ENCODE results near the gene ALKBH8.

The ALKBH8 gene

GRCh38 chr11:107565219-107565937, at the start of gene ALKBH8 (continued):
- TF ChIP-seq ZNF184 (tag by site-specific recombination; IDR thresholded peaks at IDR 0.05) = no peak
- no peak for TF ChIP-seq ZNF248 (tag by site-specific recombination; IDR thresholded peaks at IDR 0.05)
- TF ChIP-seq ZNF558 (tag by site-specific recombination; IDR thresholded peaks at IDR 0.05) = no peak
- no peak for TF ChIP-seq ZNF530 (tag by site-specific recombination; IDR thresholded peaks at IDR 0.05; ENCODE audit: low read depth)
- TF ChIP-seq SCRT1 (tag by site-specific recombination; IDR thresholded peaks at IDR 0.05; ENCODE audit: borderline replicate concordance) = no peak
- peak; percentile 79; the same call in 1 of the 2 replicates for TF ChIP-seq ZNF501 (tag by site-specific recombination; IDR thresholded peaks at IDR 0.05)
- TF ChIP-seq ZNF155 (tag by site-specific recombination; IDR thresholded peaks at IDR 0.05) = no peak
- TF ChIP-seq ZNF426 (tag by site-specific recombination; IDR thresholded peaks at IDR 0.05) = no peak
- TF ChIP-seq, protein P1, sequence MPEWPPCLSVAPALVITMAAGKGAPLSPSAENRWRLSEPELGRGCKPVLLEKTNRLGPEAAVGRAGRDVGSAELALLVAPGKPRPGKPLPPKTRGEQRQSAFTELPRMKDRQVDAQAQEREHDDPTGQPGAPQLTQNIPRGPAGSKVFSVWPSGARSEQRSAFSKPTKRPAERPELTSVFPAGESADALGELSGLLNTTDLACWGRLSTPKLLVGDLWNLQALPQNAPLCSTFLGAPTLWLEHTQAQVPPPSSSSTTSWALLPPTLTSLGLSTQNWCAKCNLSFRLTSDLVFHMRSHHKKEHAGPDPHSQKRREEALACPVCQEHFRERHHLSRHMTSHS (tag by site-specific recombination; IDR thresholded peaks at IDR 0.05) = no peak
- 0 out of 2 replicates have a peak, but pooled peaks have one; percentile 18 for TF ChIP-seq ZFP69B (tag by site-specific recombination; IDR thresholded peaks at IDR 0.05)
- no peak for TF ChIP-seq ZSCAN18 (tag by site-specific recombination; IDR thresholded peaks at IDR 0.05)
- no peak for TF ChIP-seq ZNF660 (tag by site-specific recombination; IDR thresholded peaks at IDR 0.05)
- TF ChIP-seq ZNF341 (tag by site-specific recombination; IDR thresholded peaks at IDR 0.05; ENCODE audit: low read depth) = no peak
- TF ChIP-seq ZNF510 (tag by site-specific recombination; IDR thresholded peaks at IDR 0.05; ENCODE audit: insufficient replicate concordance) = no peak
- TF ChIP-seq, protein P2, sequence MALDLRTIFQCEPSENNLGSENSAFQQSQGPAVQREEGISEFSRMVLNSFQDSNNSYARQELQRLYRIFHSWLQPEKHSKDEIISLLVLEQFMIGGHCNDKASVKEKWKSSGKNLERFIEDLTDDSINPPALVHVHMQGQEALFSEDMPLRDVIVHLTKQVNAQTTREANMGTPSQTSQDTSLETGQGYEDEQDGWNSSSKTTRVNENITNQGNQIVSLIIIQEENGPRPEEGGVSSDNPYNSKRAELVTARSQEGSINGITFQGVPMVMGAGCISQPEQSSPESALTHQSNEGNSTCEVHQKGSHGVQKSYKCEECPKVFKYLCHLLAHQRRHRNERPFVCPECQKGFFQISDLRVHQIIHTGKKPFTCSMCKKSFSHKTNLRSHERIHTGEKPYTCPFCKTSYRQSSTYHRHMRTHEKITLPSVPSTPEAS (tag by site-specific recombination; IDR thresholded peaks at IDR 0.05) = no peak
- TF ChIP-seq ZNF561 (tag by site-specific recombination; IDR thresholded peaks at IDR 0.05; ENCODE audit: borderline replicate concordance) = 0 out of 2 replicates have a peak, but pooled peaks have one; percentile 36
- no peak for TF ChIP-seq PRDM6 (tag by site-specific recombination; IDR thresholded peaks at IDR 0.05)
- TF ChIP-seq ZNF639 (tag by site-specific recombination; IDR thresholded peaks at IDR 0.05) = peak; percentile 59
- TF ChIP-seq, protein P3, sequence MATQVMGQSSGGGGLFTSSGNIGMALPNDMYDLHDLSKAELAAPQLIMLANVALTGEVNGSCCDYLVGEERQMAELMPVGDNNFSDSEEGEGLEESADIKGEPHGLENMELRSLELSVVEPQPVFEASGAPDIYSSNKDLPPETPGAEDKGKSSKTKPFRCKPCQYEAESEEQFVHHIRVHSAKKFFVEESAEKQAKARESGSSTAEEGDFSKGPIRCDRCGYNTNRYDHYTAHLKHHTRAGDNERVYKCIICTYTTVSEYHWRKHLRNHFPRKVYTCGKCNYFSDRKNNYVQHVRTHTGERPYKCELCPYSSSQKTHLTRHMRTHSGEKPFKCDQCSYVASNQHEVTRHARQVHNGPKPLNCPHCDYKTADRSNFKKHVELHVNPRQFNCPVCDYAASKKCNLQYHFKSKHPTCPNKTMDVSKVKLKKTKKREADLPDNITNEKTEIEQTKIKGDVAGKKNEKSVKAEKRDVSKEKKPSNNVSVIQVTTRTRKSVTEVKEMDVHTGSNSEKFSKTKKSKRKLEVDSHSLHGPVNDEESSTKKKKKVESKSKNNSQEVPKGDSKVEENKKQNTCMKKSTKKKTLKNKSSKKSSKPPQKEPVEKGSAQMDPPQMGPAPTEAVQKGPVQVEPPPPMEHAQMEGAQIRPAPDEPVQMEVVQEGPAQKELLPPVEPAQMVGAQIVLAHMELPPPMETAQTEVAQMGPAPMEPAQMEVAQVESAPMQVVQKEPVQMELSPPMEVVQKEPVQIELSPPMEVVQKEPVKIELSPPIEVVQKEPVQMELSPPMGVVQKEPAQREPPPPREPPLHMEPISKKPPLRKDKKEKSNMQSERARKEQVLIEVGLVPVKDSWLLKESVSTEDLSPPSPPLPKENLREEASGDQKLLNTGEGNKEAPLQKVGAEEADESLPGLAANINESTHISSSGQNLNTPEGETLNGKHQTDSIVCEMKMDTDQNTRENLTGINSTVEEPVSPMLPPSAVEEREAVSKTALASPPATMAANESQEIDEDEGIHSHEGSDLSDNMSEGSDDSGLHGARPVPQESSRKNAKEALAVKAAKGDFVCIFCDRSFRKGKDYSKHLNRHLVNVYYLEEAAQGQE (tag by site-specific recombination; IDR thresholded peaks at IDR 0.05) = no peak
- peak; percentile 21; the same call in 1 of the 2 replicates for TF ChIP-seq MYNN (tag by site-specific recombination; IDR thresholded peaks at IDR 0.05; ENCODE audit: borderline replicate concordance)
- TF ChIP-seq ATF2 (tag by site-specific recombination; IDR thresholded peaks at IDR 0.05; ENCODE audit: low read depth) = no peak
- peak; percentile 10; the same call in 1 of the 2 replicates for TF ChIP-seq ZNF394 (tag by site-specific recombination; IDR thresholded peaks at IDR 0.05; ENCODE audit: borderline replicate concordance)
- TF ChIP-seq ZNF48 (tag by site-specific recombination; IDR thresholded peaks at IDR 0.05) = no peak
- TF ChIP-seq ZIC2 (tag by site-specific recombination; IDR thresholded peaks at IDR 0.05) = no peak
- TF ChIP-seq BCL11A (tag by site-specific recombination; IDR thresholded peaks at IDR 0.05; ENCODE audit: low read depth) = no peak
- TF ChIP-seq ZNF362 (tag by site-specific recombination; IDR thresholded peaks at IDR 0.05) = no peak

All from HEK293 (cell line).